ENCODE measurements around the gene RALY. TPM values are rescaled to one million over a fixed set of nuclear protein-coding genes. Genes with fewer than 3 reads are reported as not detected.

The RALY gene
- total RNA-seq, 1 experiment from 2014 or later = 164 TPM

- Histone ChIP-seq H3K9me3 (ENCODE audit: control insufficient read depth, insufficient read depth, low read depth, low read length) (no peaks in the 10 kb centered on the region), H3K27me3 (ENCODE audit: control insufficient read depth, insufficient read depth, low read length) (no peaks in the 10 kb centered on the region), H3K27ac (ENCODE audit: low read length) (no peak overlapping the region), H3K4me3 (ENCODE audit: low read depth in 2 of 2, low read length in 2 of 2) (no peak overlapping the region), H3K4me1 (ENCODE audit: control insufficient read depth, insufficient read depth, low read length) (peaks cover 2% of the 10 kb centered on the region; the same call in 1 of the 2 replicates), H3K36me3 (ENCODE audit: control insufficient read depth, insufficient read depth, low read length) (no peaks in the 10 kb centered on the region)
- BruUV-seq (replicated peaks) = no TSS peak
- in situ Hi-C loops (cut with HindIII; ENCODE audit: low pct_unique_long_range_greater_than_20kb, low sequenced_read_pairs) (no loop called here), intact Hi-C loops (cut with micrococcal nuclease; ENCODE audit: unreplicated experiment) (no loop called here)
- DNase-seq (ENCODE audit: low read depth, low spot score) (no peak), ATAC-seq (no peak)
- ChIA-PET POLR2A (no interaction called here), CTCF (no interaction called here)
- TF ChIP-seq CTCF (IDR thresholded peaks at IDR 0.05) (no peak), TCF7L2 (IDR thresholded peaks at IDR 0.05; ENCODE audit: low read depth, low read length) (no peak), REST (IDR thresholded peaks at IDR 0.05; ENCODE audit: insufficient read depth in 1 of 2, low read depth in 2 of 2, low read length in 1 of 2) (no peak), SIN3A (IDR thresholded peaks at IDR 0.05; ENCODE audit: borderline replicate concordance, insufficient read depth, low read depth, low read length) (no peak), POLR2AphosphoS5 (IDR thresholded peaks at IDR 0.05; ENCODE audit: low read depth, low read length) (no peak)
Measured at GRCh38 chr20:33967126-33967525, 26.6 kb upstream of the RALY start.

GRCh38 chr20:33969563-33969962, 24.1 kb upstream of the RALY start:
- intact Hi-C loops (cut with micrococcal nuclease; ENCODE audit: unreplicated experiment) = no loop called here
- no peak for TF ChIP-seq POLR2AphosphoS5 (IDR thresholded peaks at IDR 0.05; ENCODE audit: low read depth, low read length)
- no peak for TF ChIP-seq SIN3A (IDR thresholded peaks at IDR 0.05; ENCODE audit: borderline replicate concordance, insufficient read depth, low read depth, low read length)
- TF ChIP-seq REST (IDR thresholded peaks at IDR 0.05; ENCODE audit: insufficient read depth in 1 of 2, low read depth in 2 of 2, low read length in 1 of 2) = no peak
- no peak for TF ChIP-seq TCF7L2 (IDR thresholded peaks at IDR 0.05; ENCODE audit: low read depth, low read length)
- TF ChIP-seq CTCF (IDR thresholded peaks at IDR 0.05) = no peak
- DNase-seq (ENCODE audit: low read depth, low spot score) = no peak
- Histone ChIP-seq H3K27ac (ENCODE audit: low read length) (no peak overlapping the region), H3K9me3 (ENCODE audit: control insufficient read depth, insufficient read depth, low read depth, low read length) (no peaks in the 10 kb centered on the region), H3K27me3 (ENCODE audit: control insufficient read depth, insufficient read depth, low read length) (no peaks in the 10 kb centered on the region), H3K36me3 (ENCODE audit: control insufficient read depth, insufficient read depth, low read length) (no peaks in the 10 kb centered on the region), H3K4me3 (ENCODE audit: low read depth in 2 of 2, low read length in 2 of 2) (no peak overlapping the region), H3K4me1 (ENCODE audit: control insufficient read depth, insufficient read depth, low read length) (no peaks in the 10 kb centered on the region)
- in situ Hi-C loops (cut with HindIII; ENCODE audit: low pct_unique_long_range_greater_than_20kb, low sequenced_read_pairs) = no loop called here
- BruUV-seq (replicated peaks) = no TSS peak
- ATAC-seq = no peak
- POLR2A ChIA-PET = no interaction called here
- CTCF ChIA-PET = interaction anchor here (1.4 kb wide), 1 partner anchor 12 kb away, joined by 4 read pairs; no protein-coding TSS in a partner anchor
